Measurements from ENCODE around the gene KLF16. TPM values are rescaled to one million over a fixed set of nuclear protein-coding genes. Genes with fewer than 3 reads are reported as not detected.

Gene KLF16
- total RNA-seq, 1 donor from 2014 or later, result 13.2 TPM

DNA sequence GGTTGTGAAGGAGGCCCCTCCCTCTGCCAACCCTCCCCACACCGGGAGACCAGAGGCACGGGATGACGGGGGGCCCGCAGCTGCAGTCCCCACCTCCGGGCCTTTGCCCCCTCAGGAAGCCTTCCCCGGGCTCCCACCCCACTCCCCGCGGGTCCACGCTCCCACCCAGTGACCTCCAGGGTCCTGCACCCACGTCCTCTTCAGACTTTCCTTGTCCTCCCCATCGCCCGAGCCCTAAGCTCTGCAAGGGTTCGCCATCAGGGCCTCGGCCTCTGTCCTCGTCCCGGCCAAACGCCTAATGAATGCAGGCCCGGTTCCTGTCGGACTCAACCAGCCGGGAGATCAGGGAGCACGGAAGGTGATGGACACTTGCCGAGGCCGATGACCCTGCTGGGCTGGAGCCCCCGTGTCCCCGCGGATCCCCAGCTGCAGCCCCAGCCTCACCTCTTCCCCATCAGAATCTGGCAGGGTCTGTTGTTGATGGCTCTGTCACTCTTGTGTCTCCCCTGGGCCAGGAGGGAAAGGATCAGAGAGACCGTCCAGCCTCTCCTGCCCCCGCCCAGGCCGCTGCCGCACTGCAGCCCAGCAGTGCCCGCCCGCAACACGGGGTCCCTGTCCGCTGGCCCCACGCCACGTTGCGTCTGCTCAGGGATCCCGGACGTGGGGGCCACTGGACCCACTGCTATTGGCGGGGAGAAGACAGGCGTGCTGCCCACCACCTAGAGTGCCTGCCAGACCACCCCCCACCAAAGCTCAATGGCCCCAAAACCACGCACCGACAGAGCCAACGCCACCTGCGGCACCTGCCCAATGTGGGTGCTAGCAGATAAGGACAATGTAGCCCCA lies 57.0 kb downstream of the KLF16 start:
- H3K27ac Mint-ChIP-seq, result no peak overlapping the region
- no peaks in the 10 kb centered on the region for H3K4me1 Mint-ChIP-seq (ENCODE audit: low read depth)
- no peaks in the 10 kb centered on the region for H3K36me3 Mint-ChIP-seq (ENCODE audit: insufficient read depth)
- no peaks in the 10 kb centered on the region for H3K9me3 Mint-ChIP-seq (ENCODE audit: low read depth)
- H3K4me3 Mint-ChIP-seq (ENCODE audit: low read depth), result no peak overlapping the region
- DNase-seq (ENCODE audit: low spot score, unreplicated experiment), result no peak
- H3K27me3 Mint-ChIP-seq, result peaks cover 14% of the 10 kb centered on the region
- TF ChIP-seq, protein P1, sequence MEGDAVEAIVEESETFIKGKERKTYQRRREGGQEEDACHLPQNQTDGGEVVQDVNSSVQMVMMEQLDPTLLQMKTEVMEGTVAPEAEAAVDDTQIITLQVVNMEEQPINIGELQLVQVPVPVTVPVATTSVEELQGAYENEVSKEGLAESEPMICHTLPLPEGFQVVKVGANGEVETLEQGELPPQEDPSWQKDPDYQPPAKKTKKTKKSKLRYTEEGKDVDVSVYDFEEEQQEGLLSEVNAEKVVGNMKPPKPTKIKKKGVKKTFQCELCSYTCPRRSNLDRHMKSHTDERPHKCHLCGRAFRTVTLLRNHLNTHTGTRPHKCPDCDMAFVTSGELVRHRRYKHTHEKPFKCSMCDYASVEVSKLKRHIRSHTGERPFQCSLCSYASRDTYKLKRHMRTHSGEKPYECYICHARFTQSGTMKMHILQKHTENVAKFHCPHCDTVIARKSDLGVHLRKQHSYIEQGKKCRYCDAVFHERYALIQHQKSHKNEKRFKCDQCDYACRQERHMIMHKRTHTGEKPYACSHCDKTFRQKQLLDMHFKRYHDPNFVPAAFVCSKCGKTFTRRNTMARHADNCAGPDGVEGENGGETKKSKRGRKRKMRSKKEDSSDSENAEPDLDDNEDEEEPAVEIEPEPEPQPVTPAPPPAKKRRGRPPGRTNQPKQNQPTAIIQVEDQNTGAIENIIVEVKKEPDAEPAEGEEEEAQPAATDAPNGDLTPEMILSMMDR (IDR thresholded peaks at IDR 0.05; ENCODE audit: unreplicated experiment), result no peak

DNA sequence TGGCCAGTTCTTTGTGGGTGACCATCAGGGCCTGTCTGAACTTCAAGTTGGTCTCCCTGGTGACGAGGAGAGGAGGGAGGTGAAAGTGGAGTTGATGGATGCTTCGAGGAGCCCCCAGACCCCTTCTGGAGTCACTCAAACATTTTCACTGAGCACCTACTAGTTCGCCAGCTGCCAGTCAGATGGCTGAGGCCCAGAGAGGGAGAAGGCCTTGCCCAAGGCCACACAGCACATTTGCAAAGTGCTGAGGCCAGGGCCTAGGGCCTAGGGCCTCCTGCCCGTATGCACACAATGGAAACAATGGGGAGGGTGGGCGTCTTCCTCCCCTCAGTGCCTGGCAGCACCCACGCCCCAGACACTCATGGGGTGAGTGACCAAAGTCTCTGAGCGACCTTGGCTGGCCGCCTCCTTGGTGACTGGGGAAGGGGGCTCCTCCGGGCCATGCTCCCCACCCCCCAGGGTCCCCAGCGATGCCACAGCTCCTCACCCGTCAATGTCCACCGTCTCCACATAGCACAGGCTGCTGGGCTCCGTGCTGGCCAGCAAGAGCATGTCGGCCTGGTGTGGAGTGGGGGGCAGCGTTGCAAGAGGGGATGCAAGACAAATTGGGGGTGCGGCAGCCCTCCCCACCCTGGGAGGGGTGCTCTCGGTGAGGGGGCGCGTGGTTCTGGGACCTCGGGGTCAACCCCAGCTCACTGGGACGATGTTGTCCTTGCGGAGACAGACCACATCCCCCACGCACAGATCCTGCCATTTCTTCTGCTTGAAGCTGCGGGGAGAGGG lies 57.8 kb downstream of the KLF16 start:
- Mint-ChIP-seq H3K27me3 (peaks cover 8% of the 10 kb centered on the region), H3K9me3 (ENCODE audit: low read depth) (no peaks in the 10 kb centered on the region), H3K4me1 (ENCODE audit: low read depth) (no peaks in the 10 kb centered on the region), H3K36me3 (ENCODE audit: insufficient read depth) (no peaks in the 10 kb centered on the region), H3K4me3 (ENCODE audit: low read depth) (no peak overlapping the region), H3K27ac (no peak overlapping the region)
- TF ChIP-seq, protein P1 (IDR thresholded peaks at IDR 0.05; ENCODE audit: unreplicated experiment), result no peak
- DNase-seq (ENCODE audit: low spot score, unreplicated experiment), result no peak

DNA sequence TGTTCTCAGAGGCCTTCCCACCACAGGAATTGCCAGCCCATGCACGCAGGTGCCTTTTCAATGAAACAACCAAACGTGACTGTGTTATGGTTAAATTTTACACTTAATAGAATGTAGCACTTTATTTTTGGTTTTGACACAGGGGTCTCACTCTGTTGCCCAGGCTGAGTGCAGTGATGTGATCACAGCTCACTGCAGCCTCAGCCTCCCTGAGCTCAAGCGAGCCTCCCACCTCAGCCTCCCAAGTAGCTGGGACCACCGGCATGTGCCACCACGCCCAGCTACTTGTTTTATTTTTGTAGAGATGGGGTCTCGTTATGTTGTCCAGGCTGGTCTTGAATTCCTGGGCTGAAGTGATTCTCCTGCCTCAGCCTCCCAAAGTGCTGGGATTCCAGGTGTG lies 58.5 kb downstream of the KLF16 start:
- Mint-ChIP-seq H3K36me3 (ENCODE audit: insufficient read depth) (no peaks in the 10 kb centered on the region), H3K4me1 (ENCODE audit: low read depth) (no peaks in the 10 kb centered on the region), H3K27me3 (peaks cover 9% of the 10 kb centered on the region), H3K4me3 (ENCODE audit: low read depth) (no peak overlapping the region), H3K9me3 (ENCODE audit: low read depth) (no peaks in the 10 kb centered on the region), H3K27ac (no peak overlapping the region)
- TF ChIP-seq, protein P1 (IDR thresholded peaks at IDR 0.05; ENCODE audit: unreplicated experiment), result no peak
- DNase-seq (ENCODE audit: low spot score, unreplicated experiment), result no peak

Small RNAs within 50 kb of the gene (microRNA-seq; reads per million reads assigned to microRNA genes)
- gene MIR1909 (ENCODE audit: borderline number of aligned reads, unreplicated experiment), result 6.0 reads per million, percentile 3 among the genes with 10 or more reads in this experiment

Other genes starting within 250 kb of the KLF16 start
- 318 and 334 TPM in 2 replicates for gene TCF3, start 211.0 kb downstream of the KLF16 start, total RNA-seq
- 41.9 and 42.9 TPM in 2 replicates for gene ONECUT3, start 110.1 kb downstream of the KLF16 start, total RNA-seq
- 3.7 and 4.1 TPM in 2 replicates for gene ATP8B3, start 51.3 kb downstream of the KLF16 start, total RNA-seq
- gene REXO1, start 15.1 kb downstream of the KLF16 start, total RNA-seq, result 42.8 and 44.6 TPM in 2 replicates
- gene ABHD17A, start 21.9 kb upstream of the KLF16 start, total RNA-seq, result 46.5 and 48.8 TPM in 2 replicates
- 14.1 and 16.2 TPM in 2 replicates for gene ADAT3, start 41.8 kb upstream of the KLF16 start, total RNA-seq
- 101 and 102 TPM in 2 replicates for gene SCAMP4, start 41.8 kb upstream of the KLF16 start, total RNA-seq
- 96.8 and 103 TPM in 2 replicates for gene CSNK1G2, start 77.6 kb upstream of the KLF16 start, total RNA-seq
- 115 and 125 TPM in 2 replicates for gene BTBD2, start 152.1 kb upstream of the KLF16 start, total RNA-seq
- gene MKNK2, start 187.7 kb upstream of the KLF16 start, total RNA-seq, result 145 and 163 TPM in 2 replicates
- 33.2 and 38.5 TPM in 2 replicates for gene MOB3A, start 232.7 kb upstream of the KLF16 start, total RNA-seq
- gene IZUMO4, start 233.3 kb upstream of the KLF16 start, total RNA-seq, result 15.9 and 16.5 TPM in 2 replicates

Measured in progenitor cell of endocrine pancreas (in vitro differentiated cells).